Ishikawa (cell line): Measurements from ENCODE around the gene FUS.

Experiments used
- REST ChIP-seq: IDR thresholded peaks from 2 replicates; pipeline ENCODE4 v1.6.1; 2012; ENCODE audit warnings: low read depth, mild to moderate bottlenecking
- TCF12 ChIP-seq: IDR thresholded peaks from 2 replicates; pipeline ENCODE4 v1.6.1; 2012; ENCODE audit warnings: low read depth

DNA sequence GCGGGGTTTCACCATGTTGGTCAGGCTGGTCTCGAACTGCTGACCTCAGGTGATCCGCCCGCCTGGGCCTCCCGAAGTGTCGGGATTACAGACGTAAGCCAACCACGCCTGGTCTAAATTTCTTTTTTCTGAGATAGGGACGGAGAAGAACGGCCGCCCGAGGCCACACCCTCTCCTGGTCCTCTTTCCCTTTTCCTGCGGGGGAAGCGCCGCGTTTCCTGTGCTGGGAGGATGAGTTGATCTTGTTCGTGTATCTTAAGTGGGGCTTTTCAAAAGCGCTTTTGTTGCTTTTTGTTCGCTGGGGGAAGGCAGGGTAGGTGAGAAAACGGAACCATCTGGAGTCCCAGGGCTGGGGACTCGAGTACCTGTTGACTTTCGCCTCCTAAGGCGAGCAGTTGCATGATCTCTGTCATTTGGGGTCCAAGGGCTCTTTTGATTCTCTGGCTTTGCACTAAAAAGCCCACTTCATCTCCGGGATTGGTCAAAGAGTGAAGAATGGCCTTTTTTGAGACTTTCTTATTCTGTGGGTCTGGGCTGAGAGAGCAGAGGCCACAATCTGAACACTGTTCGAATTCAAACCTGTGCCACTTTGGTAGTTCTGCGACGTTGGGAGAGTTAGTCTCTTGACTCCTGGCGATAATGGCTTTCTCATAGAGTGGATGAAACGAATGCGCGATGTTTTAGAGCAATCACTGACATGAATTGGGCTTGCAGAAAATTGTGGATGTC is 1.3 kb downstream of the FUS start:
- no peak for TF ChIP-seq REST
- TF ChIP-seq TCF12: no peak
